NAMALWA (cell line): Measurements from ENCODE around the gene TPP2.

Source experiments
- DNase-seq: peaks from one replicate; pipeline ENCODE4 v3.0.0-alpha.2; 2015; ENCODE audit warnings: low spot score

The TPP2 gene

DNA sequence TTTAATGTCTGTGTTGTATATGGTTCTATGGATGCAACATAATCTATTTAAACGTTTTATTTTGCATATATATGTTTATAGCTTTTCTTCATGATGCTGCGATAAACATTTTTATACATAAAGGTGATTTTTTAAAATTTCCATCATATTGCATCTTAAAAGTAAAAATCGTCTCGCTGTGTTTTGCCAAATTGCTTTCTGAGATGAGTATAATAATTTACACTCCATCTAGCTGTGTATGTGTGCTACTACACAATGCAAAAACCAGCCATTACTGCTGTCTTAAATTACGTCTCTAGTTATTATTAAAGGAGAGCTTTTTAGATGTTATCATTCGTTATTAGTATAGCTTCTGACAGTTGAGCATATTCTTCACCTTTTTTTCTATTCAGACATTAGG, 60.8 kb downstream of the TPP2 start:
- DNase-seq, result peak; percentile 29

DNA sequence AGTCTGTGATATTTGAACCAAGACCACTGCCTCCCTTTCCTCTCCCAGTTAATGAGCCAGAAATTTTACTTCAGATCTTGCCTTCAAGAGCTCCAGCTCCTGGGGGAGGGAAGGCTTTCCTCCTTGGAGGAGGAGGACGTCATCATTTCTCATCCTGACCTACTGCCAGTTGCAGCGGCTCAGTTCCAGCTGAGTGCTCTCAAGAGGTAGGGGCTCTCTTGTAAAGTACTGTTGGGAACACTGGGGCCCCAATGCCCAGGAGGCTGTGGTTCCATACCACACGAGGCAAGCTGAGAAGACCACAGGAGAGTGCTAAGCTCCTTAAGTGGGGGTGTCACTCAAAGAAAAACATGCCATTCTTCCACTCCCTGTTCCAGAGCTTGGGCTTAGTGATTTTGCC, 61.9 kb downstream of the TPP2 start:
- no peak for DNase-seq

DNA sequence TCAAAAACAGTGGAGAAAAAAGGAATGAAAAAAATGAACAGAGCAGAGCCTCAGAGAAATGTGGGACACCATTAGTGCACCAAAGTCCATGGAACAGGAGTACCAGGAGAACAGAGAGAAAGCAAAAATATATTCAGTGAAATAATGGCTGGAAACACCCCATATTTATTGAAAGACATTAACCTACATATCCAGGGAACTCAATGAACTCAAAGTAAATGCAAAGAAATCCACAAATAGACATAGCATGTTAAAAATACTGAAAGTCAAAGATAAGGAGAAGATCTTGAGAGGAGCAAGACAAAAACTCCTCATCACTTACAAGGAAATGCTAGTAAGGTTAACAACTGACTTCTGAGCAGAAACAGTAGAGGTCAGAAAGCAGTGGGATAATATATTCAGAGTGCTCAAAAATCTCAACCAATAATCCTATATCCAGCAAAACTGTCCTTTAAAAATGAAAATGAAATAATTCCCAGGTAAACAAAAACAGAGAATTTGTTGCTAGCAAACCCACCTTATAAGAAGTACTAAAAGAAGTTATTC, 62.5 kb downstream of the TPP2 start:
- no peak for DNase-seq

DNA sequence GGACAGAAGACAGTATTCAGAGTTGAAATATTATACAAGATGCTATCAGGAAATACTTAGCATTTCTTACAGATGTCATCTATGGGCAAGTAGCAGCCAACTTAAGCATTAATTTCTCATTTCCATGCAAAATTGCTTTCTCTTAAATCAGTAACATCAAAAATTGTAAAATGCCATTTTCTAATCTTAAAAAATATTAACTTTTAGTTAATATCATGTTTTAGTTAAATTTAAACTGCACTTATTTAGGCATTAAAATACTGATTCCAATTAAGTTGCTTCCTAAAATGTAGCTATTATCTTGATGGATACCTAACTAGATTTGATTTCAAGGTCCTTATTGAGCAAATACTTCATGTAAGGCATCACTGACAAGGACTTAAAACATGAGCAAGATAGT, 70.2 kb downstream of the TPP2 start:
- DNase-seq, result no peak

DNA sequence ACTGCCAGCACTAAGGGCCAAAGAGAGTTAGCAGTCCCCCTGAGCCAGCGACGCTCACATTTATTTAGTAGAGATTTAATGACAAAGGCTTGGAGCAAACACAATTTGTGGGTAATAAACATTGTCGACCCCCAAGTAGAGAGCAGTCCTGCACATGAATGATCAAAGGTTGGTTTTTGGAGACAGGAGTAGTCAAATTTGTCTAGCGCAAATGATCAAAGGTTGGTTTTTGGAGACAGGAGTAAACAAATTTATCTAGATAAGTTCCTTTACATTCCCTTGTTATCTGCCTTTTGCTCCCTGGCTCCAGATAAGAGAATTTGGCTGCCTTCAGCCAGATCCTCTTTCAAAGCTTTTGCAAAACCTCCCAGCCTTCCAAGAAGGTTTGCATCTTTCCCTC, 71.1 kb downstream of the TPP2 start:
- DNase-seq, result no peak

DNA sequence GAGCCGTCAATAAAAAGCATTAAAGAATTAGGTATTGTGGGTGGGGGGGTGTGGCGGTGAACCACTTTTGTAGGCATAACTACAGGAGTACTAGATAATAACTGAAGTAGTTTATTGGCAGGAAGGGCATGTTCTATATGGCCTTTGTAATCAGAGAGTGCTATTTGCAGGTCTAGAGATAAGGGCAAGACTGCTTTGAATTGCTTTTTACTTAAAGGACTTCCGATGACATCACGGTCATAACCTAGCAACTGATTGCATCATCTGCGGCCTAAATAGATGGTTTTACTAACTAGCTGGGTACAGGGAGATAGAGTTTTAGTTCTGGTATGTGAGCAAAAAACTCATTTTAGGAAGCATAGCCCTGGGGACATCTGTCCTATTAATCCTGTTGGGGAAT, 73.3 kb downstream of the TPP2 start:
- DNase-seq, result no peak

DNA sequence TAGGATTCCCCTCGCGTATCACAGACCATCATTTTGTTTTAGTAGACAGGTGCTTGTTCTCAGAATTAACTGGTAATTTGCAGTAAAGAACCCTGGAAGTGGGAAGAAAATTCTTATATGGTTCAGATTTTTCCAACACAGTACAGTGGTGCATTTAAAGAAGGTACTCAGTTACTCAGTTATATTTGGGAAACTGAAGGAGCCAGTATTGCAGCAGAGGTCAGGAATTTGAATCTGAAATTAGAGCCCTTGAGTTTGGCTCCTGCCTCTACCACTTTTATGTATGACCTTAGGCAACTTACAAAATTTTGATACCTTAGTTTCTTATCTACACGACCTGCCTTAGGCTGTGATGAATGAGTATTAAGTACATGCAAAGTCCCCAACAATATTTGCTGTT, 78.3 kb downstream of the TPP2 start:
- no peak for DNase-seq

DNA sequence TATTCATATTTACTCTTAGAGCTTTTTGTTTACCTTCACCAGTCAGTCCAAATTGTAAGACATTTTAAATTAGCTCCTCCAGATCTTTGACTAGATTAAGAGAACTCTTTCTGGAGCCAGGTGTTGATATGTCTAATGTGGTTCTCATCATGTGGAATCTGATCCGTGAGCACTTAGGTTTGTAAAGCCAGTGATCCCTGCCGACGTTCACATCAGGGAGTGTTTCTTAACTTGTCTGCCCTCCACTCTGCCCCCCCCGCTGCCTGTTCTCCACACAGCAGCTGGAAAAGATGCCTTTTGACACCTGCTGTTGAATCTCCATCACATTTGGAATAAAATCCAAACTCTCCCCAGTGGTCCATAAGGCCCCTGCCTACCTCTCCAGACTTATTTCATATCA, 80.3 kb downstream of the TPP2 start:
- no peak for DNase-seq

DNA sequence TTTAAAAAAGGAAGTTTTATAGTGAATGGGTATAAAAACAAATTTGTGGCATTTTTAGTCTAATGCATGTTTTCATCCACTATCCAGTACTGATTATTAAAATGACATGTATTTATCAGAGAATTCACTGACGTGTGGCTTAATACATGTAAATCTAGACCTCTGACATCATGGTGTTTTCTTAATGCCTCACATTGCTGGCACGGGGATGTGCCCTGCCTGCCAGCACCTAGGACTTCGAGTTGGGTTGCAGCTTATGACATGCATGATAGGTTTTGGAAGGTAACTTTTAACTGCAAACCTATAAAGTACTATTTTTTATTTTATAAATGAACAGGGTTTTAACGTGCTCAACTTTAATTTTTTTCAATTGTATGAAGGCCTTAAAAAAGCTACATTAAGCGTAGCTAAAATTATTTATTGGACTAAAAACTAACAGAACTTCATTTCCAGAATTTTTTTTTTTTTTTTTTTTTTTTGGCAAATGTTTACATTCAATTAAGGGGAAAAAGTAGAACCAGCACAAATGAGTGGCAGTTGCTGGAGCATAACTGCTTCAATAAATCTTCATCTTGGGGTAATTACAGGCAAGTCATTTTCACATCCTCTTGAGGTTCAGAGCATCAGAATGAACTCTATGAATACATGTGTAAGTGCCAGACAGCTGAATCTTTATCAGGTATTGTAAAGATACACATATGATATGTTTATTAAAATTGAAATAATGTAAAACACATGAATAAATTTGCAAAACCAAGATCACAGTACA, 81.7 kb downstream of the TPP2 start:
- DNase-seq, result no peak

DNA sequence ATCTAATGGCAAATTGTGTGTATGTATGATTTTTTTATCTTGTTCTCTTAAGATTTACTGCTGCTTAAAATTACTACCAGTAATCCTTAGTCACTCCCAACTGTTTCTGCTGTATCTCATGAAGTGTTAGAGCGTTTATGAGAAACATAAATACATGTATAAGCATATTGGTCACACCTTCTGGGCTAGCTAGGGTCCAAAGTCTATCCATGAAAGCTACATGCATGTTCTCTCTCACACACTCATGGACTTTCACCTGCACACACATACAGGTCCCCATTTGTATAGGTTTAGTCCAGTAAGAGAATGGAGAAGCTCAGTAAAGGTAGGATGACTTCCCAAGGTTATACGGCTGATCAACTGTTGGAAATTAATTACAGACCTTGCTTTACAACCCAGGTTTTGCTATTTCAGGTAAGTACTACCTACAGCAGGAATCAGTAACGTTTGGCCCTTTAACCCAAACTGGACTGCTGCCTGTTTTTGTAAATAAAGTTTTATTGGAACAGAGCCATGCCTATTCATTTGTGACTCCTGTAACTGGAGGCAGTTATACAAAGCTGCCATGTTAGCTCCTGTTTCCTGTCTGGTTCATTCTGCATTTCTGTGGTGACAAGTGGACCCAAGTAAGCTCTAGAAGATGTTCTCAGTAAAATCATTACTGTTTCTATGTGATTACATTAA, 82.8 kb downstream of the TPP2 start:
- peak; percentile 33 for DNase-seq

DNA sequence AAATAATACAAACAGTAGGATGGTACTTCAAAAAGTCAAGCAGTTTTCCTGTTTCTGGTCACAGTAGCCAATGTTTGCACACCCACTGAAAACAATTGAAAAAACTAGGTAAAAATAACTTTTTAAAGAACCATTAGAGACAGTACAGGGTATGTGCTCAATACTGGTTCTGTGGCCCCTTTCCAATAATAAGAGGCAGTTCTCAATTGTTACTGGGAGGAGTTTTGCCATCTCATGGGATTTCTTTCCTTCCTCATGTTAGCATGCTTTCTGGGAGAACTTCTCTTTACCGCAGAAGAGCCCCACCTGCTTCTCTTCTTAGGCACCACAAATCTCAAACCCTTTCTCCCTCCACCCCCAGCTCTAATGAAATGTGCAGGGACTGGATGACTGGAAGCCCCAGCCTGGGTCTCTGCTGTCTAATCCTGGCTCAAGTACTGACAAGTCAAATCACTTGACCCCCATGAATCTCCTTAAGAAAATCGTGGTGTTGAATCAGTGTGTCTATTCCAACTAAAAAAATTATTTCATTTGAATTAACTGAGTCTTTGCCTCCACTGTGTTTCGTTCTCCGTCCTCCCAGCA, 83.4 kb downstream of the TPP2 start:
- no peak for DNase-seq

DNA sequence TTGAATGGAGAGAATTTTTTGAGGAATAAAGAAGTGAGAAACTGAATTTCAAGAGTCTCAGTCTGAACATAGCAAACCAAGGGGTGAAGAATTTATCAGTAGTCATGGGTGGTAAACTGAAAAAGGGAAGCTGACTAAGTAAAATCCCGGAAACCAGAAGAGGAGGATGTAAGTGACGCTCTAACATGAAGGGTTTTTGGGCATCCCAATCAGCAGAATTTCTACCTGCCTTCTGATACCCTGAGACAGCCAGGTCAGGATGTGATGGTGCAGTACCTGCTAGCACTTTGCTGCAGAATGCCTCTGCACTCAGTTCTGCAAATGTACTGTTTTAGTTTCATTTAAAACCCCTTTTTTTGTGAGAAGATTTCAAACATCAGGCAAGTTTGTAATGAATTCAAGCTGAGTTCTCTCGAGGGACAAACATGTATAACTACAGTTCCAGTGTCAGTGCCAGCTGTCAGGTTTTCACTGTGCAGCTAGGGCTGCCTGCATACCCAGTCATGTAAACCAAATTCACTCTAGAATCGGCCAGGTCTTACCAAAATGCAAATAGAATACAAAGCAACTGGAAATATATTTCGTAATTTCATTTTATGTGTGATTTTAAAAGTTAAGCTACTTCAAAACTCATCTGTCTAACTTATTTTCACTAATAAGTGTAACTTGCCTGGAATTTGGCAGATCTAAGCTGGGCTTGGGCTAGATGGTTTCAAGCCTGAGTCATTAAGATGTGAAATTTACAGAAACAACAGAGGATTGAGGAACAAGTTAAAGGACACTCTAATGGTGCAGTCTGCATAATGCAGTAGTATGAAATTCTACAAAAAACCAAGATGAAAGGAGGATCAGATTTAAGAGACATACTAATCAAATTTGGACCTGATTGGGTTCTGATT, 84.3 kb downstream of the TPP2 start:
- DNase-seq, result peak; percentile 37

DNA sequence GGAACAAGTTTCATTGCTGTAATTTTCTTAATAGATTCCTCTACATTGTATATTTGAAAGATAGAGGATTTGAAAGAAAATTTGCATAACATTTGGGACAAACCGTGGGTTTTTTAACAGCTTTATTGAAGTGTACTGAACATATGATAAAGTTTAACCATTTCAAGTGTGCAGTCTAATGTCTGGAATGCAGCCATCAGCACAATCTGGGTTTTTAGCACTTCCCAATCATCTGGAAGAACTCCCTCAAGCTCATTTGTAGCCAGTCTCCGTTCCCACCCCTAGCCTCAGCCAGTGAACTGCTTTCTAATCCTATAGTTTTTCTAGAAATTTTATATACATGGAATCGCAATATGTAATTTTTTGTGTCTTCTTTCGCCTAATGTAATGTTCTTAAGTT, 85.4 kb downstream of the TPP2 start:
- no peak for DNase-seq

DNA sequence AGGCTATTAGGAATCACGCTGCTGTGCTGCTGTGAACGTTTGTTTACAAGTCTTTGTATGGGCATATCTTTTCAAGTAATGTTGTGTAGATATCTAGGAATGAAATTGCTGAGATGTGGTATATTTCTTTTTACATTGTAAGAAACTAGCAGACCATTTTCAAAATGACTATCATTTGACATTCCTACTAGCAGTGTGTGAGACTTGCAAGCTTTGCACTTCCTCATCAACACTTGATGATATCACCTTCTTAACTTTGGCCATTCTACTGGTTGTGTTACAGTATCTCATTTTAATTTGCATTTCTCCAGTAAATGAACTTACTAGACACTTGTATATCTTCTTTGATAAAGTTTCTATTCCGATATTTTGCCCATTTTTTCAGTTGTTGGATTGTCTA, 85.9 kb downstream of the TPP2 start:
- DNase-seq, result no peak

DNA sequence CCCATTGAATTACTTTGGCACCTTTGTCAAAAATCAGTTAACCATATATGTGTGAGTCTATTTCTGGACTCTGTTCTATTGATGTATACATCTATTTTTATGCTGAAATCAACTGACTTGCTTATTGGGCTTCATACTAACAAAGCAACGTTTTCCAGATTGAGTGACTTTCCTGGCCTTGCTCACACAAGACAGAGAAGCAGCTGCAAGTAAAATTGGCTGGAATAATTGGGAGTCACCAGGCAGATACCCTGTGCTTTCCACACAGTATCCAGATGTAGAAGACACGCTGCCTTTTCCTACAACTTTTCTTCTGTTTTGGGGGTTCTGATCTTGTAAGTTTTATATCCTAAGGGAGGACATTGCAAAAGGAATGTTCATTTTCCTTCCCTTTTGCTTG, 86.9 kb downstream of the TPP2 start:
- no peak for DNase-seq

DNA sequence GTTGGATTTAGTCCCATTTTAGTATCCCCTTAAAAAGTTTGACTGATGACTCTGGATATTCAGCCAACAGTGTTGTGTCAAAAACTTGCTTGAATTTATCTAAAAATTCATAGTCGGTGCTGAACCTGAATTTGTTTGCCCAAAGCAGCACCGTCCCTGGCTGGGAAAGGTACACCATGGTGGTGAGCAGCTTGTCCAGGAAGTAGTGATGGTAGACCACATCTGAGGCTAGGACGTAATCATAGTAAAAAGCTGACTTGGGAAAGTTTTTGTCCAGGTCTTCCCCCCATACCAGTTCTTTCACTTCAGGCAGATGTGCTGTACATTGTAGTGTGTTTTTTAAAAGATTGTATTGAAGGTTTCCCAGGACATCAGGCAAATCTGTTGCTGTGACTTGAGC, 89.2 kb downstream of the TPP2 start:
- DNase-seq, result no peak

DNA sequence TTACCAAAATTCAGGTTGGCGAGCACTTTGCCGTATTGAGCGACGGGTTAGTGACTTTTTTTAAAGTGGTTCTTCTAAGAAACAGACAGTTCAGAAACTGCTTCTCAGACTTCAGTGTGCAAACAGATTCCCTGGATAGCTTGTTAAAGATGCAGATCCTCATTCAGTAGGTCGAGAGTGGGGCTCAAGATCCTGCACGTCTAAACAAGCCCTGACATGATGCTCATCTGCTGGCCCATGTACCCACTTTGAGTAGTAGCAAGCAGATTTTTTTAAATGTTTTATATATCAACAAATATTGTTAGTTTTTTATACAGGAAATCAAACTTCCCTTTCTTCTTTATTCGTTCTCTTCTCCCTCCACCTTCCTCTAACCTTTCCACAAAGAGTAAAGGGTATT, 90.7 kb downstream of the TPP2 start:
- DNase-seq, result no peak

DNA sequence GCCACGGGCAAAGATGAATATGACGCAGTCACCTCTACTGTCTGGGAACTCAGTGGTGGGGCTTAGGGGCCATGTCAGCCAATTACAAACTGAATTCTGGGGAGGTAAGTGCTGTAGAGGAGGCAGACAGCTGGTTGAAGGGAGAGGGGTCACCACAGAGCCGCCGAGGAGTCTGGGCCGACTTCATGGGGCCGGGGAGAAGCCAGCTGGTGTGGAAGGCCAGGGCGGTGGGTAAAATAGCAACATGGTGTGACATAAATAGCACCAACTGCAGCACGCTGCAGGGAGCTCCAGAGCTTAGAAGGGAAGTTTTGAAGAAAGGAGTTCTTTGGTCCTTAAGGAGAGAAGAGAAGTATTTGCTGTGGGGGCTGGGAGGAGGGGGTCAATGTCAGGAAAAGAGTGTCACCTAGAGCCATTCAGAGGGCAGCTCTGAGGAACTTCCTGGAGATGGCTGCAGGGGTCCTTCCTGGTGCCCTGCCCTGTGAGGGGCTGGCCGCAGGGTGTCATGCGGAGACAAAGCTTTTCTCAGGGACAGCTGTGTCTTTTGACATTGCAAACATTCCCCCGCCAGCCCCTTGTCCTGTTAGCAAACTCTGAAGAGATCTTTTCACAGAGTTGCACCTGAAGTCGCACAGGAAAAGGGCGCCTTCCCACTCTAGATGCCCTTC, 91.7 kb downstream of the TPP2 start:
- no peak for DNase-seq

DNA sequence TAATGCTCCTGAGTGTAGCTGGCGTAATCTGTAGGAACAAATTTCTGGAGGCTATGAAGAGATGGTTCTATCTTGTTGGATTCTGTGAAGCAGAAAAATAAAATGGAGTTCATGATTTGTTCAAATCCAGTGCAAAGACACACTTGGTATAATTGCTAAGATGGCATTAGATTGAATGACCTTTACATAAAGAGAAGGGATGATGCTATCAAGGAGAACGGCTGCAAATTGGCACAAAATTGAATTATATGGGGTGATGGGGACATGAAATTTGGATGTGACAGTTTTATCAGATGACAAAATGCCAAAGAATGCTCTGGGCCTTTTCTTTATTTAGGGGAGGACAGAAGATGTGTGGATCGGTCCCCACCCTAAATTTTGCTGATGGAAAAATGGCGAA, 94.1 kb downstream of the TPP2 start:
- DNase-seq, result no peak

DNA sequence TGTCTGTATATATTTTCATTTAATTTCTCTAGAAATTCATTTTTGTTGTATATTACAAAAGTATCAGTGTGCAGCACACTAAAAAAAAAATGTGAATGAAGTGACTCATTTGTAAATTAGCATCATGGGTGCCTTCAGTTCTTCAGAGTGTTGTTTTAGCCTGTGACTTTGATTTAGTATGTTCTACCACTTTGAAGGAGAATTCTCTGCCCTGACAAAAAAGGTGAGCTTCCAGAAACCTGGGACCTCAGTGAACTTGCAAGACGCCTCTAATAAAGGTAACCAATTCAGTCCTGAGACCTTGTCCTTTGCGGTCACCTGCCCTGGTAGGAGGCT, 95.7 kb downstream of the TPP2 start:
- no peak for DNase-seq

DNA sequence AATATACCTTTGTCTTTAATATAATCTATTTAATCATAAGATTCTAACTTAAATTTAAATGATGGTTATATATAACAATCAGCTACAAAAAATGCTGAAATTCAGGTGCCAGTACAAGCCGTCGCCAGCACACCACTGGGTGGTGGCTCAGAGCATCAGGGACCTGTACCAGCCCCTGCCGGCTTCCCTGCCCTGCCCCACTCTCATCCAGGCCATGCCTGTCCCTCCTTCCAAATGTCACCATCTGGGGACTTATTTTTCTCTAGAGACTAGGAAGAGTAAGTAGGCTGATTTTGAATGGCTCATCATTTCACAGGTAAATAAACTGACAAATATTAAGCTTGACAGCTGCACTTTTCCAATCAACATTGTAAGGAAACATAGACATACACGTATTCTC, 96.5 kb downstream of the TPP2 start:
- no peak for DNase-seq

DNA sequence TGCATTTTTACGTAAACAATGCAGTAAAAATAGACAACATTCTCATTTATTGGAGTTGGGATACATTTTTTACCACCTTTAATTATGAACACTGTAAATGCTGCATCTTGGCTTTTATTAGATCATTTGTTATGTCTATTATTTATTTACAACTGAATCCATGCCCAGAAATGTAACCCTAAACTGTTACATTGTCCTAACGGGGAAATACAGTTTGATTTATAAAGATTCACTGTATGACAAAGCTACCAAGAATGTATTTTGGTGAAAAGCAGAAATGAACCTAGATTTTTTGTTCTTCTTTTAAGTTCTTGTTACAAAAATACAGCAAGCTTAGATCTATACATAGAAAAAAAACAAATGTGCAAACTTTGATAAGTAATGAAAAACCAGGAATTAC, 97.0 kb downstream of the TPP2 start:
- no peak for DNase-seq
